Activated T-cell treated with anti-CD3 and anti-CD28 coated beads, Interleukin-2, amount 50 U/mL, for 1 hour (primary cell): ENCODE measurements around the gene CDK14.

Source experiments
- DNase-seq: peaks from one replicate; pipeline ENCODE4 v3.0.0-alpha.2; 2020

The CDK14 gene

DNA sequence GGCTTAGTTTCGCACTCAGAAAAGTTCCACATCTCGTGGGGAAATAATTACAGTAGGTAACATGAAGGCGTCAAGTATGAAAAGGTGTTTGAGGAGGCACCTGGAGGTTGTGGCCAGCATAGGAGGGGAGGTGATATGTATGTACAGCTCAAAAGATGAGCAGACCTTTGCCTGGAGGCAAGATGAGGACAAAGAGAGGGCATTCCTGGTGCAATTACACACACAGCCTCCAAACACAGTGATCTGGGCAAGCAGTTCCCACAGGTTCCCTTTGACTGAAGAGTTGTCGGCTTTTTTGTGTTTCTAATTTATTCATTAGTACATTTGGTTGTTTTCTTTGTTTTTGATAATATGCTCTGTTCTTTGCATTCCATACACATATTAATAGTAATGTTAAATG lies 46.9 kb downstream of the CDK14 start:
- DNase-seq = no peak

- no peak for DNase-seq
Measured at GRCh38 chr7:90645784-90646183, 49.7 kb downstream of the CDK14 start.

DNA sequence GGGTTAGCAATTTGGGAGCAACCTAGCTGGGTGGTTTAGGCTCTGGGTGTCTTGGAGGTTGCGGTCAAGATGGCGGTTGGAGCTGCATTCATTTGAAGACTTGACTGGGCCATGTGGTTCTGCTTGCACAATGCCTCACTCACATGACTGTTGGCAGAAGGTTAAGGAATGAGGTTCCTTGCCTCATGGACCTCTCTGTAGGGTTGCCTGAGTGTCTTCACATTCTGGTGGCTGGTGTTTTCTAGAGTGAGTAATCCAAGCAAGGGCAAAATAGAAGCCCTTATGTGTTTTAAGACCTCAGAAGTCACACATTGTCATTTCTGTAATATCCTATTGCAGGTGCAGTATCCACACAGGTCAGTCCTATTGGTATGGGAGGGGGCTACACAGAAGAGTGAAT lies 52.0 kb downstream of the CDK14 start:
- no peak for DNase-seq

GRCh38 chr7:90648834-90649233 lies 52.7 kb downstream of the CDK14 start:
- no peak for DNase-seq

- DNase-seq = no peak
Measured at GRCh38 chr7:90654718-90655427, 58.8 kb downstream of the CDK14 start.

GRCh38 chr7:90655566-90655965 lies 59.4 kb downstream of the CDK14 start:
- DNase-seq = no peak

- no peak for DNase-seq
Measured at GRCh38 chr7:90657481-90657880, 61.4 kb downstream of the CDK14 start.

GRCh38 chr7:90660100-90660499 lies 64.0 kb downstream of the CDK14 start:
- no peak for DNase-seq

GRCh38 chr7:90660819-90661218 lies 64.7 kb downstream of the CDK14 start:
- no peak for DNase-seq

DNA sequence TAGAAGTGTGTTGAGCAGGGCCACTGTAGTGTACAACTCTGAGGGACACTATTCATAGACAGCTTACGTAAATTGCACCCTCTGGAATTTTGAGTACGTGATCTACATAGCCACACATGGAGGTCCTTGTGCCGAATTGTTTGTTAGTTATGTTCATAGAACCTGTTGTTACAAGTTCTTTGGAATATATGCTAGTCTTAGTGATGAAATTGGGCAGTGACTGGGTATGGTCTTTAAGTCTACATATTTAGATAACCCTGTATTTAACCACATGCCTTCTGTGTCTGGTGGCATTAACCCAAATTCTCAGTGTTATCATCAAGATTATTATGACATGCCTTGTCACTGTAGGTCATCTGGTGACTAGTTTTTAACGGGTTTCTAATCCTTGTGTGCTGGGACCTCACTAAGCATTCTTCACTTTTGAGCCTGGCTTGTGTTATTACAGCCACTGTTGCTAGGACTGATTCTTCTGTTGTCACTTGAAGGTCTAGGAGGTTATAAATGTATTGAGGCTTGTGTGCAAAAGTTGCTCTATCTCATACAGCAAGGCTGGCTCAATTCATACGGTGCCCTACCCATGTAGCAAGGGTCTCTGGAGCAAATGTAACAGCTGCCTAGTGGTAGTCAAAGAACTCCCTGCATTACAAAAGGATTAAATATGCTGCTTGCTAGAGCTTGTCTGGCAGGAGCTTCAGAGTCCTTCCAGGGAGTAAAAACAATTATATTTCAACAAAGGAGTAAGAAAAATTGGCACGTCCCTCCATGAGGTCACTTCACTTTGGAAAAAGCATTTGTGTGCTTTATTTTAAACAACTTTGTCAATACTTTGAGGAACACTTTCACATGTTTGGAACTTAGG lies 65.4 kb downstream of the CDK14 start:
- DNase-seq = no peak

DNA sequence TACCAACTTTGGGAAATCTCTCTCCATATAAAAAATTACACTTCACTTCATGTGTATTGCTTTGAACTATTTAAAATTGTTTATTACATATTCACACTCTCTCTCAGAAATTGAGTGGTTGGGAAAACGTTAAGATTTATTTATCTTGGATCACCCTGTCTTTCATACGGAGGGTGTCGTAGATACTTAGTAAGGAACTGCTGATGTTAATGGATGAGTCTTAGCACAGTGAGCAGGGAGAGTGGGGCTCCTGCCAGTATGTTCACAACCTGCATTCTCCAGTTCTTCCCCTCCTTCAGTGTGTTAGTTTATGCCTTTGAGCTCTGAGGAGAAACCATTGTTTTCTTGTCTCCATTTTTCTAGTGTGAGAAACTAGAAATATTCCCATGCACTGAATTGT lies 67.1 kb downstream of the CDK14 start:
- no peak for DNase-seq

DNA sequence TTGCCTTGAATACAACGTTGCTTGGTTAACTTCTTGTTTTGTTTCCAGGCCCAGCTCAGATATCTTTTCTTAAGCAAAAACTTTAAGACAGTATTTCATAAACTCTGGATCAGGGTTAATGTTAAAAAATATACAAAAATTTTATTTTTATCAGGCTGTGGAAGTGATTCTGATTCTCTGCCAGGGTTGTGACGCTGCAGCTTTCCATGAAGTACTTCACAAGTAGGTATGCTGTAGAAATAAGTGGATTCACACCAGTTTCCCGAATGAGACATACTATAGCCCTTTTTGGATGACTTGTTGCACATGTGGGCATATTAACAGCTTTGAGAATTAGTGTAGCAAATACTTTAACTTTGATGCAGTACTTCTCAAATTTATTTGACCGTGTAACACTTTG lies 70.1 kb downstream of the CDK14 start:
- no peak for DNase-seq

DNA sequence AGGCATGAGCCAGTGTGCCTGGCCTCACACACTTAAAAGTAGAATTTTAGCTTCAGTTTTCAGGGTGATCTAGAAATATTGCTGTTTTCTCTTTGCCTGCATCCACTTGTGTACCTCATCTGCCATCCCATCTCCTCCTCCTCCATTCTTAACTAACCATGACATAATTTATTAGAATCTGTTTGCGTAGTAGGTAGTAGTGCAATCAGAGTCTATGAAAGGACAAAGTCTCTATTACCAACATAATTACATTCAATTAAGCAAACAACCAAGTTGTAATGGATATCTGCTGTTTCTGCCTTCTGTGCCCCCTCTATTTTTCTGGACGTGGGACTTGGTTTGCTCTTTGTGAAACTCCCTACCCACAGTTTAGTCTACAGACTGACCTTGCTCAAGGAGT lies 72.9 kb downstream of the CDK14 start:
- DNase-seq = no peak

GRCh38 chr7:90669492-90669891 lies 73.4 kb downstream of the CDK14 start:
- no peak for DNase-seq

DNA sequence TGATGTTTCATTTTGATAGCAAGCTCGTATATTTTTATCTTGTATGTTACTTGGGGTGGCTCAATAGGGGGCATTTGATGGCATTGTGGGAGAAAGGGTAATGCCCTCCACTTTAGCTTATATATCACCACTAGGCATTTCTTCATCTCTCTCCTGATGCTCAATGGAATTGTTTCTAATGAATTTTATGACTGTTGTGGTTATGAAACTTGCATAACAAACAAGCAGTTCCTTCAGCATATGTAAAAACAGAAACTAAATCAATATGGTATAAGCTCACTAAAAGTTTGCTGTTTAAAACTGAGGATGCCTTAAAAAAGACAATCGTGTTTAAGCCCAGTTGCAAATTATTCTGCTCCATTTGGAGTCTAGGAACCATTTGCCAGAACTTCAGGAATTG lies 75.5 kb downstream of the CDK14 start:
- DNase-seq = no peak

GRCh38 chr7:90672210-90672609 lies 76.1 kb downstream of the CDK14 start:
- DNase-seq = no peak

GRCh38 chr7:90674625-90675024 lies 78.5 kb downstream of the CDK14 start:
- no peak for DNase-seq

- no peak for DNase-seq
Measured at GRCh38 chr7:90675982-90676381, 79.9 kb downstream of the CDK14 start.

- DNase-seq = no peak
Measured at GRCh38 chr7:90677486-90678404, 81.6 kb downstream of the CDK14 start.

- no peak for DNase-seq
Measured at GRCh38 chr7:90678986-90679385, 82.9 kb downstream of the CDK14 start.

DNA sequence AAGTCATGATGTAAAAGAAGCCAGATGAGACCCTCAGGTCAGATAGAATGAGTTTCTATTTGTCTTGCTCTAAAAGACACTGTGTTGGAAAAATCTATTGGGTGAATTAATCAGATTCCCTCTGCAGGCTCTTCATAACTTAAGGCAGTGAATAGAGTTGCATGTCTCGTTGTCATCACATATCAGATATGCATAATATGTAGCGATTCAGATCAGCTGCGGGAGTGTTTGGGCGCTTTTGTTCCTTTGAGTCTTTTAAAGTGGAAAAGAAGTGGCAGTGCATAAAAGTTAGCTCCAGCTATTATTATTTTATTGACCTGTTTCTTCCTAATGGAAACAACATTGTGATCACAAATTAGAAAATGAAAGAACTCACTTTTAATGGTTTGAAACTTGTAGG lies 84.4 kb downstream of the CDK14 start:
- no peak for DNase-seq

GRCh38 chr7:90681336-90682022 lies 85.4 kb downstream of the CDK14 start:
- no peak for DNase-seq

- DNase-seq = no peak
Measured at GRCh38 chr7:90686146-90686545, 90.0 kb downstream of the CDK14 start.
